HG02678 (cell line): ENCODE measurements around the gene CSNK1G1.
"Not testable (repeated sequence)": the region's sequence is repeated elsewhere in the genome, so short reads cannot be mapped to it uniquely, and the experiment has no call there.

ENCODE experiments used
- ATAC-seq: cut with Tn5 transposase; IDR thresholded peaks from one replicate; pipeline ENCODE4 v1.9.1; 2021; ENCODE audit warnings: mild to moderate bottlenecking, moderate library complexity; ENCODE audit not compliant: unreplicated experiment

Gene CSNK1G1

DNA sequence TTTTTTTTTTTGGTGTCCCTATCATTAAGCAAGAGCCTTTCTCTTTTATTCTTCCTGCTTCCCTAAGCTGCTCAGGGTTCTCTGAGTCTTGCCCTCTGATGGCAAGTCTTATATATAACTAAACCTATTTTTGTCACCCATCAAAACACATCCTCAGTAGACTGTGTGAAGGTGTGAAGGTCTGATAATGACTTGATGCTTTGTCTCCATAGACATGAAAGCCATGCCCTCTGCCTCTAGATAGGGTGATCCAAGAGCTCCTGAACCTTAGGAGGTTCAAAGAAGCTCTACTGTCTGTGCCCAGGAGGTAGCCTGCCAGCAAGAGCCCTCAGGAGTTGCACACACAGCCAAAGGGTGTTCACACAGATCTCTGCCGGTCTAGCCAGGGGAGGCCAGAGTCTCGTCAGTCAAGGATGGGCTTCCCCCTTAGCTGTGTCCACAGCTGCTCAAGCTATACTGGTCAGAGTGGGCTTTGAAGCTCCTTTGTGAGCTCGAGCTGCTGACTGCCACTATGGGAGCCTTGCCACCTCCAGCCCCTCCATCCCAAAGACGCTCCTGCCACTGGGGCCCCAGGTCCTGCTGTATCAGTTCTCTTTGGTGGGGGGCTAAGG is 217.5 kb downstream of the CSNK1G1 start:
- no peak for ATAC-seq

DNA sequence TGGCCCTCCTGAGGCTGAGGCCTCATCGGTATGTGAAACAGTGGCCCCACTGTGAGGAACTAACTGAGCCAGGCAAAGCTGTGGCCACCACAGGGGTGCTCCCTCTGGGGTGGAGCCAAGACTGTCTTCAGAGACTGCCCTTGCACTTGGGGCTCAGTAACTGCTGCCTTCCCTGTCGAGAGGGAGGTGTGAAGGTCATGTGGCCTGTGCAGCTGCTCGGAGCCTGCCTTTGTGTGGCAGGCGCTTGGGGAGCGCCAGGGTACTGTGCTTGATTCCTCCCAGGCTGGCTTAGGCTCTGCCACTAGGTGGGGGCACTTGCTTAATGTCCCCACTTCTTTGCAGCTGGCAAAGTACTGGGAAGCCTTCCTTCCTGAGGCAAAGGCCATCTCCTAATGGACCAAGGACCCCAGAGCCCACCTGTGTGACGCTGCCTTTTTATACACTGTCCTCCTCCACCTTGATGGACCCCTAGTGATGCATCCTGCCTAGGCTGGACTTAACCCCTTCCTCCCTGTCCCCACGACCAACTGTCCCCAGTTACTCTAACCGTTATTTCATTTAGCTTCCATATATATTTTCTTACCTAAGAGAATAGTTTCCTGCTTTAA is 218.6 kb downstream of the CSNK1G1 start:
- no peak for ATAC-seq

- ATAC-seq = no peak
These were observed 219.6 kb downstream of the CSNK1G1 start for GRCh38 chr15:64136347-64136746.

- no peak for ATAC-seq
These were observed 221.6 kb downstream of the CSNK1G1 start for GRCh38 chr15:64134345-64134829.

GRCh38 chr15:64133623-64134344 is 222.2 kb downstream of the CSNK1G1 start:
- ATAC-seq = no peak

DNA sequence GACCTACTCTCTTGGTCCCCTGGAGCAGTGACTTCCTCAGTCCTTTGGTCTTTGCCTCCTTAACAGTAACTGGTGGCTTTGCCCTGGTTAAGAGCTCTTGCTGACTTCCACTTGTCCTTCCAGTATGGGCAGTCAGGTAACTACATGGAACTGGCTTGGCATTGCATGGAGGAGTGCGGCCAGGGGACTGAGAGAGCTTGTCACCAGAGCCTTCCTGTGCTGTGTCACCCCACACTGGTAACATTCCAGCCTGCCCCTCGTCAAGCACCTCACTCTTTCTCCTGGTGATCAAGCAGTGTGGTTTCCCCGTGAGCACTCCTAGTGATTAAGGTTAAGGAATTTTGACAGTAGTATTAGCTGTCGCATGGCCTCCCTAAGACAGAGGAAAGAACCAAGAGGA is 223.8 kb downstream of the CSNK1G1 start:
- no peak for ATAC-seq

GRCh38 chr15:64131547-64131946 is 224.4 kb downstream of the CSNK1G1 start:
- ATAC-seq = no peak

GRCh38 chr15:64130159-64130558 is 225.8 kb downstream of the CSNK1G1 start:
- ATAC-seq = no peak

DNA sequence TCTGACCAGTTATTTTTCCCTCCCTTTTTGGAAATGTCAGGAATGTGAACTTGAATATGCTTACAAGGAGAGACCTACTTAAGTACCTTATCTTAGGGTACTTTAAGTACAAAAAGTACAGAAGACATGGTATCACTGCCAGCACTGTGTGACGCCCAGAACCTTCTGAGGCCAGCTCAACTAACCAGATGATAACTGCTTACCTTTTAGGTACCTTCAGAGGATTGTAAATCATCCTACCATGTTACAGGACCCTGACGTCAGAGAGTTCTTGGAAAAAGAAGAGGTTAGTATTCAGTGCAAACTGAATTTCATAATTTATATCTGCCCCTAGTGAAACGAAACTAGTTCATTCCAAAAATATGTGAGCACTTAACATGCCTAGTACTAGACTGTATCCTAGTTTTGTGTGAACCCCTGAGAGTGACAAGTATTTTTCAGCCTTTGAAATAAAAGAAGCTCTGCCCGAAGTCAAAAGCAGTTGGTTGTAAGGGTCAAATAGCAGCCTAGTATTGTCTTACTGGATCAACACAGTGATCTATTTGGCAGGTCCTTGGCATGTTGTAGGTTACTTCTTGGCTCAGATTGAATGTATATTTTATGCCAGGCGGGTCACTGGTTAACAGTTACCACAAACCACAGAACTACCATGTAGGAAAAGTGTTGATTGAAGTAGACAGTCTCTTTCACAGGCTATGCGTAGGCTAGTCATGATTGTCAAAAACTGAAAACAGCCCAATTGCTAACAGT is 228.3 kb downstream of the CSNK1G1 start:
- no peak for ATAC-seq

DNA sequence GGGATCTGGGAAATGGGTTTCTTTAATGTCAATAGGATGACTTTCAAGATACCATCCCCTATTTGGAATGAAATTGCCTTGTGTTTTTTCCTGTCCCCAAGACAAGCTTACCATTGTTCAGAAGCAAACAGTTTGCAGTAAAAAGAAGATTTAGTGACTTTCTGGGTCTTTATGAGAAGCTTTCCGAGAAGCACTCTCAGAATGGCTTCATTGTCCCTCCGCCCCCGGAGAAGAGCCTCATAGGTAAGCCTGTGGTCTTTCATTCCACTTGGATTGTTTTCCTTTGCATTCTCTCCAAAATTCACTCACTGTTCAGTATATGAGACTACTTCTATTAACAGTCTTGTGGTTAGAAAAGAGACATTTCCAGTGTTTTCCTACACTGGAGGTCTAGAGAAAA is 230.0 kb downstream of the CSNK1G1 start:
- no peak for ATAC-seq

DNA sequence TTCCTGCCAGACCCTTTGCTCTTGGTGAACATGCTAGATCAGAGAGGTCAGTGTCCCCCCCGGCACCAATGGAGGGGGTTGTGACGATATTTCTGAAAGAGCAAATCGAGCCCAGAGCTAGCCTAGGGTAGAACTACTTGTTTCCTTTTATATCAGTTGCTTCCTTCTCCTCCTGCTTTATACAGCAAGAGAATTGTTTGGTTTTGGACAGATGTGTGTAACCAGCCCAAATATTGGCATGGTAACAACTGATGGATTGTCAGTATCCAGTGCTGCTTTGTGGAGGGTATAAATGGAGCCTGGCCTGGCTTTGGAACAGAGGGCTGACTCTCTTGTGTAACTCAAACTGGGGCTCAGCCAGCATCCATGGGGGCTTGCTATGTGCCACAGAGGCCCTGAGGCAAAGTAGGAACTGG is 233.0 kb downstream of the CSNK1G1 start:
- ATAC-seq = no peak

DNA sequence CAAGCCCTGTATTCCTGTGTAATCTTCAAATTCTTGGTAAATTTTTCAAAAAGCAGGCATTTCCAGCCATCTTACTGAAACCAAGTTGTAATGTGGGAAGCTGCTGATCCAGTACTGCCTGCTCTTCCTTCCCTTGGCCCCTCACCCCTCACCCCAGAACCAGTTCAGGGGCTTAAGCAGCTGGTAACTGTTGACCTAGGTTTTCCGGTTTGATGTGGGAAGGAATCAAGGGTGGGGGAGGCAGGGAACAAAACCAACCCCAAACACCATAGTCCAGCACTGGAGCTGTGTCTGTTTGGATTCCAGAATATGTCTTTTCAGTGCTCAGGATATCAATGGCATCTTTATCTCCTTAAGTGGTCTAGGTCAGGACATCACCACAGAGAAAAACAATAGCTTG is 233.5 kb downstream of the CSNK1G1 start:
- no peak for ATAC-seq

GRCh38 chr15:64121614-64122013 is 234.4 kb downstream of the CSNK1G1 start:
- ATAC-seq = no peak

GRCh38 chr15:64120322-64120721 is 235.7 kb downstream of the CSNK1G1 start:
- ATAC-seq = not testable (repeated sequence)

DNA sequence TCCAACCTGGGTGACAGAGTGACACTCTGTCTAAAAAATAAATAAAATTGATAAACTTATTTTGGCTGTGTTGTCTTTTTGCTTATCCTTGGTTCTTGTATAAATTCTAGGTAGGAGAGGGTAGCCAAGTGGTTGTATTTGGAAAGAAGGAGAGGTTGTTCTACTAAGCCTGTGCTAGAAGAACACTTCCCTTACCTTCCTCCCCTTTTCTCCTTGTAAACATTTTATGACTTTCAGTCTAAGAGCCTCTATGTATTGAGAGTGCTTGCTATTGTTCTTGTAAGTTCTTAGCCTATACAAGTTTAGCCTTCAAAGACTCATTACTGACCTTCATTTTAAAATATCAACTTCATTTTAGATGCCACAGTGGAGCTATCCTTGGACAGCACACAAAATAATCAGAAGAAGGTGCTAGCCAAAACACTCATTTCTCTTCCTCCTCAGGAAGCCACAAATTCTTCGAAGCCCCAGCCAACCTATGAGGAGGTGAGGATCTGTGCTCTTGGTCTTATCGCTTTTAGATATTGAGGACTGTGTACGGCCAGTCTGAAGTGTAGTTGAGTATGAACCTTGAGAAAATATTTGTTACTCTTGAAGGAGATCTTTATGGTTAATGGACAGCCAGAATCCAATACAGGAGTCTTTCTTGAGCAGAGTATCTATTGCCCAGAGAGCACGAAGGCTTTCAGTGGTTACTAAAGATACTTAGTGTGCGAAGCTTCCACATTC is 238.1 kb downstream of the CSNK1G1 start:
- no peak for ATAC-seq
